Measurements from ENCODE around the gene ASIC3. TPM values are rescaled to one million over a fixed set of nuclear protein-coding genes. Genes with fewer than 3 reads are reported as not detected.

The ASIC3 gene
- polyA plus RNA-seq, 3 donors = 2.0 TPM; not detected in 2

- 95% methylated on average over 8 of the region's 10 CpGs for WGBS (ENCODE audit: insufficient coverage)
- peaks cover 45% of the 10 kb centered on the region for H3K79me2 ChIP-seq (ENCODE audit: insufficient read depth, low read length)
These were observed 52.6 kb downstream of the ASIC3 start for GRCh38 chr7:151100921-151101320.

GRCh38 chr7:151101621-151102396, 53.5 kb downstream of the ASIC3 start:
- Histone ChIP-seq H3K36me3 (replicated peaks in 1 of 2; ENCODE audit: control insufficient read depth in 1 of 2, insufficient read depth in 2 of 2, low read length in 2 of 2) (peaks cover 0 to 4% of the 10 kb centered on the region in 2 donors), H3K9me3 (replicated peaks in 1 of 2; ENCODE audit: control insufficient read depth in 1 of 2, insufficient read depth in 1 of 2, low read length in 2 of 2) (no peaks in the 10 kb centered on the region), H4K20me1 (ENCODE audit: insufficient read depth, low read length) (peaks cover 100% of the 10 kb centered on the region), H2AFZ (ENCODE audit: insufficient read depth, low read depth, low read length, poor library complexity, severe bottlenecking) (no peak overlapping the region), H3K27me3 (ENCODE audit: control insufficient read depth in 2 of 2, insufficient read depth in 2 of 2, low read length in 2 of 2) (no peaks in the 10 kb centered on the region), H3K79me2 (ENCODE audit: insufficient read depth, low read length) (peaks cover 39% of the 10 kb centered on the region), H3K4me3 (replicated peaks in 1 of 3; ENCODE audit: low read depth in 2 of 3, low read length in 3 of 3) (no peak overlapping the region), H3K4me1 (ENCODE audit: control insufficient read depth in 1 of 2, insufficient read depth in 2 of 2, low read length in 2 of 2) (no peaks in the 10 kb centered on the region), H3K27ac (ENCODE audit: low read depth in 1 of 2, low read length in 2 of 2) (no peak overlapping the region), H3K9ac (ENCODE audit: insufficient read depth, low read length, poor library complexity, severe bottlenecking) (no peak overlapping the region), H3K4me2 (replicated peaks; ENCODE audit: extremely low read depth, low read length, poor library complexity, severe bottlenecking) (no peak overlapping the region)
- Mint-ChIP-seq H3K4me1 (peaks cover 7% of the 10 kb centered on the region), H3K9me3 (peaks cover 0 to 1% (median 0%) of the 10 kb centered on the region in 7 donors), H3K36me3 (peaks cover 19 to 20% of the 10 kb centered on the region in 2 donors), H3K27me3 (ENCODE audit: low read depth in 3 of 3) (no peaks in the 10 kb centered on the region), H3K4me3 (no peak overlapping the region), H3K27ac (peak overlapping the region in 1 of 7 donors; percentile 8)
- intact Hi-C loops (cut with micrococcal nuclease) = no loop called here
- no peak for DNase-seq
- TF ChIP-seq CTCF (IDR thresholded peaks at IDR 0.05) = no peak
- WGBS (ENCODE audit: insufficient coverage) = 86% methylated on average over 17 of the region's 24 CpGs

More at GRCh38 chr7:151100921-151101320, 52.6 kb downstream of the ASIC3 start:
- Histone ChIP-seq H3K4me2 (replicated peaks; ENCODE audit: extremely low read depth, low read length, poor library complexity, severe bottlenecking) (no peak overlapping the region), H3K36me3 (replicated peaks in 1 of 2; ENCODE audit: control insufficient read depth in 1 of 2, insufficient read depth in 2 of 2, low read length in 2 of 2) (no peaks in the 10 kb centered on the region), H3K9me3 (replicated peaks in 1 of 2; ENCODE audit: control insufficient read depth in 1 of 2, insufficient read depth in 1 of 2, low read length in 2 of 2) (no peaks in the 10 kb centered on the region), H3K27me3 (ENCODE audit: control insufficient read depth in 2 of 2, insufficient read depth in 2 of 2, low read length in 2 of 2) (no peaks in the 10 kb centered on the region), H3K4me3 (replicated peaks in 1 of 3; ENCODE audit: low read depth in 2 of 3, low read length in 3 of 3) (no peak overlapping the region), H3K4me1 (ENCODE audit: control insufficient read depth in 1 of 2, insufficient read depth in 2 of 2, low read length in 2 of 2) (no peaks in the 10 kb centered on the region), H3K27ac (ENCODE audit: low read depth in 1 of 2, low read length in 2 of 2) (no peak overlapping the region), H4K20me1 (ENCODE audit: insufficient read depth, low read length) (peaks cover 100% of the 10 kb centered on the region), H3K9ac (ENCODE audit: insufficient read depth, low read length, poor library complexity, severe bottlenecking) (no peak overlapping the region), H2AFZ (ENCODE audit: insufficient read depth, low read depth, low read length, poor library complexity, severe bottlenecking) (no peak overlapping the region)
- H3K4me3 Mint-ChIP-seq = no peak overlapping the region
- H3K27me3 Mint-ChIP-seq (ENCODE audit: low read depth in 3 of 3) = no peaks in the 10 kb centered on the region
- H3K27ac Mint-ChIP-seq = no peak overlapping the region
- no peak for DNase-seq
- peaks cover 17 to 24% of the 10 kb centered on the region in 2 donors for H3K36me3 Mint-ChIP-seq
- no peak for TF ChIP-seq CTCF (IDR thresholded peaks at IDR 0.05)
- peaks cover 7% of the 10 kb centered on the region for H3K4me1 Mint-ChIP-seq
- intact Hi-C loops (cut with micrococcal nuclease) = no loop called here
- peaks cover 0 to 1% (median 0%) of the 10 kb centered on the region in 7 donors for H3K9me3 Mint-ChIP-seq

Other genes starting within 250 kb of the ASIC3 start
- gene TMEM176B, start 248.2 kb upstream of the ASIC3 start, polyA plus RNA-seq = 1,000 to 10,000 TPM in 1 of 3 donors, 100 to 1,000 TPM in 1, 10 to 100 TPM in 1; 30.6 to 1,279 (median 415) TPM
- 100 to 1,000 TPM in 2 of 3 donors, 10 to 100 TPM in 1; 14.1 to 285 (median 129) TPM for gene TMEM176A, start 247.8 kb upstream of the ASIC3 start, polyA plus RNA-seq
- under 1 TPM in 2 of 3 donors, not detected in 1; 0.16 to 0.31 TPM for gene AOC1, start 196.0 kb upstream of the ASIC3 start, polyA plus RNA-seq
- gene KCNH2, start 70.2 kb upstream of the ASIC3 start, polyA plus RNA-seq = not detected
- gene NOS3, start 57.5 kb upstream of the ASIC3 start, polyA plus RNA-seq = under 1 TPM; 0.26 to 0.72 (median 0.39) TPM
- under 1 TPM in 2 of 3 donors, not detected in 1; 0.21 to 0.30 TPM for gene ATG9B, start 24.0 kb upstream of the ASIC3 start, polyA plus RNA-seq
- gene ABCB8, start 20.1 kb upstream of the ASIC3 start, polyA plus RNA-seq = 10 to 100 TPM in 1 of 3 donors, 1 to 10 TPM in 2; 9.3 to 19.9 (median 9.5) TPM
- 10 to 100 TPM; 14.9 to 31.2 (median 24.9) TPM for gene CDK5, start 9.4 kb downstream of the ASIC3 start, polyA plus RNA-seq
- 100 to 1,000 TPM in 1 of 3 donors, 10 to 100 TPM in 2; 21.6 to 132 (median 23.8) TPM for gene SLC4A2, start 11.1 kb downstream of the ASIC3 start, polyA plus RNA-seq
- gene FASTK, start 32.3 kb downstream of the ASIC3 start, polyA plus RNA-seq = 100 to 1,000 TPM in 1 of 3 donors, 10 to 100 TPM in 2; 34.7 to 110 (median 38.6) TPM
- gene TMUB1, start 35.0 kb downstream of the ASIC3 start, polyA plus RNA-seq = 10 to 100 TPM; 17.4 to 28.2 (median 19.8) TPM
- 100 to 1,000 TPM in 1 of 3 donors, 1 to 10 TPM in 2; 6.4 to 133 (median 6.8) TPM for gene AGAP3, start 37.9 kb downstream of the ASIC3 start, polyA plus RNA-seq
- gene GBX1, start 119.2 kb downstream of the ASIC3 start, polyA plus RNA-seq = not detected
- not detected for gene ASB10, start 138.7 kb downstream of the ASIC3 start, polyA plus RNA-seq
- gene H2BK1, start 162.0 kb downstream of the ASIC3 start, polyA plus RNA-seq = not detected
- 10 to 100 TPM; 18.0 to 22.0 (median 21.1) TPM for gene ABCF2, start 178.7 kb downstream of the ASIC3 start, polyA plus RNA-seq
- gene CHPF2, start 184.0 kb downstream of the ASIC3 start, polyA plus RNA-seq = 10 to 100 TPM; 34.4 to 38.0 (median 36.0) TPM
- 100 to 1,000 TPM; 104 to 183 (median 112) TPM for gene SMARCD3, start 200.2 kb downstream of the ASIC3 start, polyA plus RNA-seq